ENCODE results near the gene ABCF3. TPM values are rescaled to one million over a fixed set of nuclear protein-coding genes. Genes with fewer than 3 reads are reported as not detected.
A peak's percentile ranks its signal among the peaks of the same experiment; 100 is the strongest.
"Not testable (repeated sequence)": the region's sequence is repeated elsewhere in the genome, so short reads cannot be mapped to it uniquely, and the experiment has no call there.

The ABCF3 gene
- total RNA-seq, 6 experiments from 2014 or later, result 33.7 to 40.6 (median 38.5) TPM

- H3K36me3 ChIP-seq, result peaks cover 0 to 19% (median 2%) of the 10 kb centered on the region in 4 donors
- intact Hi-C loops (cut with DNase I), result loop anchor here (10.0 kb wide), 1 partner anchor 96 kb away; the partner anchor contains the start of genes ALG3 (in 2 of the 2) and EEF1AKMT4 (in 2 of the 2)
- H3K27me3 ChIP-seq, result no peaks in the 10 kb centered on the region
- DNase-seq (no peak), ATAC-seq (no peak)
- H3K9me3 ChIP-seq, result no peaks in the 10 kb centered on the region
- no peak overlapping the region for H3K4me3 ChIP-seq
- 91% methylated on average over 6 of the region's 6 CpGs for WGBS (ENCODE audit: insufficient coverage, low coverage, low lambda C conversion rate, missing lambda C conversion rate)
- TF ChIP-seq CTCF (IDR thresholded peaks at IDR 0.05), result no peak
- TF ChIP-seq POLR2A (IDR thresholded peaks at IDR 0.05), result no peak
- H3K4me1 ChIP-seq, result peaks cover 0 to 10% (median 0%) of the 10 kb centered on the region in 4 donors
- H3K27ac ChIP-seq, result no peak overlapping the region
Observed at GRCh38 chr3:184149123-184149522, 36.9 kb upstream of the ABCF3 start.

GRCh38 chr3:184149770-184150169, 36.2 kb upstream of the ABCF3 start:
- ATAC-seq, result peak in 3 of 4 donors; percentile 26 to 34 (median 29)
- intact Hi-C loops (cut with DNase I), result loop anchor here (10.0 kb wide), 1 partner anchor 95 kb away; the partner anchor contains the start of genes ALG3 (in 2 of the 2) and EEF1AKMT4 (in 2 of the 2)
- H3K4me1 ChIP-seq, H3K27me3 ChIP-seq, H3K4me3 ChIP-seq, H3K9me3 ChIP-seq, DNase-seq, H3K27ac ChIP-seq: not testable (repeated sequence)
- peaks cover 0 to 15% (median 2%) of the 10 kb centered on the region in 4 donors for H3K36me3 ChIP-seq
- 31% methylated on average over 2 of the region's 6 CpGs for WGBS (ENCODE audit: insufficient coverage, low coverage, low lambda C conversion rate, missing lambda C conversion rate)

- 1% methylated on average over 14 of the region's 84 CpGs for WGBS (ENCODE audit: insufficient coverage, low coverage, low lambda C conversion rate, missing lambda C conversion rate)
- H3K27me3 ChIP-seq, result no peaks in the 10 kb centered on the region
- H3K4me3 ChIP-seq, result peak within 1 kb of the TSS; percentile 86 to 93 (median 93)
- no peaks in the 10 kb centered on the region for H3K9me3 ChIP-seq
- DNase-seq, result peak; percentile 81 to 84 (median 82)
- peak; percentile 90 to 96 (median 93) for ATAC-seq
- peak within 1 kb of the TSS; percentile 54 to 75 (median 62) for H3K27ac ChIP-seq
- no peaks in the 10 kb centered on the region for H3K36me3 ChIP-seq
- intact Hi-C loops (cut with DNase I), result no loop called here
- H3K4me1 ChIP-seq, result peaks cover 0 to 26% (median 11%) of the 10 kb centered on the region in 4 donors
- peak in 1 of 4 donors; percentile 8 for TF ChIP-seq CTCF (IDR thresholded peaks at IDR 0.05)
- peak; percentile 54 for TF ChIP-seq POLR2A (IDR thresholded peaks at IDR 0.05)
Observed at GRCh38 chr3:184154885-184155643, 30.9 kb upstream of the ABCF3 start, which contains the start of gene DVL3. DVL3 (plus strand) TSS chr3:184155377; CDS start chr3:184155636, 259 bp downstream.

- Histone ChIP-seq H3K4me1 (peaks cover 0 to 28% (median 11%) of the 10 kb centered on the region in 4 donors), H3K27me3 (no peaks in the 10 kb centered on the region), H3K4me3 (peak overlapping the region; percentile 86 to 93 (median 93)), H3K36me3 (no peaks in the 10 kb centered on the region), H3K9me3 (no peaks in the 10 kb centered on the region), H3K27ac (peak overlapping the region; percentile 54 to 75 (median 62))
- WGBS (ENCODE audit: insufficient coverage, low coverage, low lambda C conversion rate, missing lambda C conversion rate), result 0% methylated on average over 25 of the region's 47 CpGs
- DNase-seq (peak in 1 of 3 donors; percentile 46), ATAC-seq (peak; percentile 8 to 46 (median 21))
- intact Hi-C loops (cut with DNase I), result no loop called here
- TF ChIP-seq POLR2A (IDR thresholded peaks at IDR 0.05) (no peak), CTCF (IDR thresholded peaks at IDR 0.05) (no peak)
Observed at GRCh38 chr3:184155644-184156521, 30.1 kb upstream of the ABCF3 start.

Data from right lobe of liver (tissue), 6 donors.